Natural killer cell (primary cell): Measurements from ENCODE around the gene PCLO. TPM values are rescaled to one million over a fixed set of nuclear protein-coding genes. Genes with fewer than 3 reads are reported as not detected.

ENCODE experiments used
- ATAC-seq, 3 donors: fragments of 150-1000 bp in 2 of 3; fragments of 200-7000 bp in 1 of 3; cut with Tn5 transposase; 1 replicate in 1 of 3; 2 replicates in 2 of 3; pipeline ENCODE4 v1.10.0; 2021; ENCODE audit warnings: mild to moderate bottlenecking in 2 of 3, moderate library complexity in 2 of 3
- DNase-seq, 2 donors: peaks; one replicate each; pipeline versions ENCODE4 v3.0.0 to v3.0.0-alpha.2; 2013 to 2021; ENCODE audit warnings: mixed read lengths in 1 of 2
- H3K27ac ChIP-seq: one replicate; pipeline ENCODE4 v1.5.1; 2013; ENCODE audit warnings: mild to moderate bottlenecking, low read length
- H3K27me3 ChIP-seq: one replicate; pipeline ENCODE4 v1.6.1; 2013; ENCODE audit warnings: low read length; ENCODE audit not compliant: control insufficient read depth, insufficient read depth
- H3K36me3 ChIP-seq: one replicate; pipeline ENCODE4 v1.6.1; 2013; ENCODE audit warnings: low read length; ENCODE audit not compliant: control insufficient read depth, insufficient read depth
- H3K4me1 ChIP-seq: one replicate; pipeline ENCODE4 v1.6.1; 2013; ENCODE audit warnings: low read length; ENCODE audit not compliant: control insufficient read depth, insufficient read depth
- H3K4me3 ChIP-seq: one replicate; pipeline ENCODE4 v1.5.1; 2013; ENCODE audit warnings: low read length
- H3K9me3 ChIP-seq: one replicate; pipeline ENCODE4 v1.6.1; 2013; ENCODE audit warnings: low read length; ENCODE audit not compliant: control insufficient read depth, insufficient read depth
- H3K27ac Mint-ChIP-seq, 2 donors: one replicate each; pipeline ENCODE4 v1.8.0; 2022; ENCODE audit warnings: mild to moderate bottlenecking in 2 of 2, mixed read lengths in 2 of 2, moderate library complexity in 1 of 2
- H3K27me3 Mint-ChIP-seq, 2 donors: one replicate each; pipeline ENCODE4 v1.8.0; 2022; ENCODE audit warnings: low read depth in 2 of 2, mixed read lengths in 2 of 2
- H3K36me3 Mint-ChIP-seq: one replicate; pipeline ENCODE4 v1.8.0; 2022; ENCODE audit warnings: mixed read lengths
- H3K4me1 Mint-ChIP-seq, 2 donors: one replicate each; pipeline ENCODE4 v1.8.0; 2022; ENCODE audit warnings: mixed read lengths in 2 of 2
- H3K4me3 Mint-ChIP-seq: one replicate; pipeline ENCODE4 v1.8.0; 2022; ENCODE audit warnings: mild to moderate bottlenecking, moderate library complexity, mixed read lengths
- H3K9me3 Mint-ChIP-seq, 2 donors: one replicate each; pipeline ENCODE4 v1.8.0; 2022; ENCODE audit warnings: mixed read lengths in 2 of 2
- WGBS: methylation state at CpG from one replicate; pipeline ENCODE4 v1.1.7; 2013; ENCODE audit warnings: missing lambda C conversion rate; ENCODE audit not compliant: insufficient coverage; 5-methylcytosine and 5-hydroxymethylcytosine counted together
- intact Hi-C: fragments of 100-400 bp; cut with micrococcal nuclease; formaldehyde crosslinking; loops from one replicate; pipeline ENCODE4 v1.14.2; 2022
- total RNA-seq, 4 donors: library from RNA; stranded (reverse); fragments of 120-200 nt in 1 of 4; gene quantifications; one replicate each; pipeline versions ENCODE4 v1.2.3 to v1.2.4, GENCODE V29; 2013 to 2022
- TF ChIP-seq, protein P1 (sequence below): fragments of 200-600 bp; IDR thresholded peaks from one replicate; pipeline ENCODE4 v1.8.0; 2022; ENCODE audit warnings: antibody characterized with exemption

PCLO gene
- total RNA-seq, 3 donors from 2014 or later (not counting 1 experiment from before 2014, with no cell fraction given): not detected

DNA sequence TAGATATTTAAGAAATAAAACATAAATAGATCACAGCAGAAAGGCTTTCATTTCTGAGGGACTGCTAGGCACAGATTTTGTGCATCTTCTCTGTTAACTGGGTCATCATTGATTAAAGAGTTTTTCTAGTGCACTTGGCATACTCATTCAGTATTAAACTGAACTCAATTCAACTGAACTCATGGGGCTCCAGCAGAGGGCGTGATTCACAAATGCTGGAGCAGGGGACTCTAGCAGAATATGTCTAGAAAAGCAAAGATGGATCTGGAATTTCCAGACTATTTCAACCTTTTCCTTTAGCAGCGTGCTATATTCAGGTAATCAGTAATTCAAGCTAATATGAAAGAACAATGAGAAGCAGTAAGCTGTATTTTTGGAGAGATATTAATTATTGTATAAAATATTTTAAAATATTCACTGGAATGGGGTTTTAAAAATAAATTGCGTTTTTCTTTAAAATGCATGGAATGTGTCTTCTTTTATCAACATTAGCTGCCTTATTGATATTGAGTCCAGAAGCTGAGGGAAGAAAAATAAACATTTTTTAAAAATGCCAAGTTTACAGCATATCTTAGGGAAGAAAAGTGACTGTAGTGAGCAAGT, 422.3 kb downstream of the PCLO start:
- Histone ChIP-seq H3K4me1 (no peaks in the 10 kb centered on the region), H3K27ac (no peak overlapping the region), H3K9me3 (no peaks in the 10 kb centered on the region), H3K27me3 (no peaks in the 10 kb centered on the region), H3K36me3 (no peaks in the 10 kb centered on the region), H3K4me3 (no peak overlapping the region)
- TF ChIP-seq, protein P1, sequence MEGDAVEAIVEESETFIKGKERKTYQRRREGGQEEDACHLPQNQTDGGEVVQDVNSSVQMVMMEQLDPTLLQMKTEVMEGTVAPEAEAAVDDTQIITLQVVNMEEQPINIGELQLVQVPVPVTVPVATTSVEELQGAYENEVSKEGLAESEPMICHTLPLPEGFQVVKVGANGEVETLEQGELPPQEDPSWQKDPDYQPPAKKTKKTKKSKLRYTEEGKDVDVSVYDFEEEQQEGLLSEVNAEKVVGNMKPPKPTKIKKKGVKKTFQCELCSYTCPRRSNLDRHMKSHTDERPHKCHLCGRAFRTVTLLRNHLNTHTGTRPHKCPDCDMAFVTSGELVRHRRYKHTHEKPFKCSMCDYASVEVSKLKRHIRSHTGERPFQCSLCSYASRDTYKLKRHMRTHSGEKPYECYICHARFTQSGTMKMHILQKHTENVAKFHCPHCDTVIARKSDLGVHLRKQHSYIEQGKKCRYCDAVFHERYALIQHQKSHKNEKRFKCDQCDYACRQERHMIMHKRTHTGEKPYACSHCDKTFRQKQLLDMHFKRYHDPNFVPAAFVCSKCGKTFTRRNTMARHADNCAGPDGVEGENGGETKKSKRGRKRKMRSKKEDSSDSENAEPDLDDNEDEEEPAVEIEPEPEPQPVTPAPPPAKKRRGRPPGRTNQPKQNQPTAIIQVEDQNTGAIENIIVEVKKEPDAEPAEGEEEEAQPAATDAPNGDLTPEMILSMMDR: no peak
- WGBS: 0% methylated on average over 1 of the region's 3 CpGs
- H3K27me3 Mint-ChIP-seq: no peaks in the 10 kb centered on the region
- DNase-seq: no peak
- intact Hi-C loops: no loop called here
- no peak overlapping the region for H3K27ac Mint-ChIP-seq
- no peak overlapping the region for H3K4me3 Mint-ChIP-seq
- no peaks in the 10 kb centered on the region for H3K36me3 Mint-ChIP-seq
- H3K4me1 Mint-ChIP-seq: no peaks in the 10 kb centered on the region
- no peak for ATAC-seq
- peaks cover 0 to 4% of the 10 kb centered on the region in 2 donors for H3K9me3 Mint-ChIP-seq

DNA sequence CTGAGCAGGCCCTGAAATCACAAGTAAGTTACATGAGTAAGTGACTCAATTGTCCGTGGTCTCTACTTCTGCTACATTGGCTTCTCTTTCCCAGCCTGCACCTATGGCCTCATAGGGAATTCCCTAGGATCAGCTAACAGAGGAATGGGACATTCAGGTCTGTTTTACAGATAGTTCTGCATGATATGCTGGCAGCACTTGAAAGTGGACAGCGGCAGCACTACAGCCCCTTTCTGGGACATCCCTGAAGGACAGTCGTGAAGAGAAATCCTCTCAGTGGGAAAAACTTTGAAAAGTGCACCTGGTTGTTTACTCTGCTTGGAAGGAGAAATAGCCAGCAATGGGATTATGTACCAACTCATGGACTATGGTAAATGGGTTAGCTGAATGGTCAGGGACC, 426.1 kb downstream of the PCLO start:
- Histone ChIP-seq H3K27ac (no peak overlapping the region), H3K27me3 (no peaks in the 10 kb centered on the region), H3K4me3 (no peak overlapping the region), H3K4me1 (no peaks in the 10 kb centered on the region), H3K36me3 (no peaks in the 10 kb centered on the region), H3K9me3 (no peaks in the 10 kb centered on the region)
- intact Hi-C loops: no loop called here
- Mint-ChIP-seq H3K4me3 (no peak overlapping the region), H3K9me3 (no peaks in the 10 kb centered on the region), H3K36me3 (no peaks in the 10 kb centered on the region), H3K4me1 (no peaks in the 10 kb centered on the region), H3K27me3 (no peaks in the 10 kb centered on the region), H3K27ac (no peak overlapping the region)
- ATAC-seq: no peak
- TF ChIP-seq, protein P1: no peak
- WGBS: 93% methylated on average over 3 of the region's 3 CpGs
- no peak for DNase-seq

DNA sequence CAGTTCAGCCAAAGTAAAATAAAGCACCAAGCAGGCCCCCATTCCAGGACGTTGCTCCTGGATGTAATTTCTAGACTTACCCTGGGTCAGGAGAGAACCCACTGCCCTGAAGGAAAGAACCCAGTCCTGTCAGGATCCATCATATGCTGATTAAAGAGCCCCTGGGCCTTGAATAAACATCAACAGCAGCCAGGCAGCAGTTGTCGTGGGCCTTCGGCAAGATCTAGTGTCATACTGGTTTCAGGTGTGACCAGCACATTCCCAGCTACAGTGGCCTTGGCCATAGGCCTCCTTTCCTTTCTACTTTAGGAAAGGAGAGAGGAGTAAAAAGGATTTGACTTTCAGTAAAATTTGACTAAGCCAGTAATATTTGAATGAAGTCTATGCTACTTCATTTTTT, 430.0 kb downstream of the PCLO start:
- no peaks in the 10 kb centered on the region for H3K27me3 Mint-ChIP-seq
- Histone ChIP-seq H3K27me3 (no peaks in the 10 kb centered on the region), H3K9me3 (no peaks in the 10 kb centered on the region), H3K27ac (no peak overlapping the region), H3K36me3 (no peaks in the 10 kb centered on the region), H3K4me3 (no peak overlapping the region), H3K4me1 (no peaks in the 10 kb centered on the region)
- H3K9me3 Mint-ChIP-seq: no peaks in the 10 kb centered on the region
- H3K27ac Mint-ChIP-seq: no peak overlapping the region
- no peaks in the 10 kb centered on the region for H3K4me1 Mint-ChIP-seq
- DNase-seq (no peak), ATAC-seq (no peak)
- TF ChIP-seq, protein P1: no peak
- H3K4me3 Mint-ChIP-seq: no peak overlapping the region
- intact Hi-C loops: no loop called here
- H3K36me3 Mint-ChIP-seq: no peaks in the 10 kb centered on the region
- WGBS: 86% methylated on average over 3 of the region's 3 CpGs
